Fibroblast of mammary gland (primary cell): Measurements from ENCODE around the gene DTNA.

Source experiments
- DNase-seq: peaks from one replicate; pipeline ENCODE4 v3.0.0-alpha.2; 2010; ENCODE audit warnings: low read depth
- H3K4me3 ChIP-seq: 2 replicates; pipeline ENCODE4 v1.5.1; 2011; ENCODE audit warnings: low read depth, mild to moderate bottlenecking, low read length, moderate library complexity; ENCODE audit not compliant: control insufficient read depth
- TF ChIP-seq, protein P1 (sequence below): conservative IDR thresholded peaks from 2 replicates; pipeline ENCODE4 v1.5.1; 2011; ENCODE audit warnings: low read depth, low read length, inconsistent platforms; ENCODE audit not compliant: control insufficient read depth, insufficient read depth

The DTNA gene

DNA sequence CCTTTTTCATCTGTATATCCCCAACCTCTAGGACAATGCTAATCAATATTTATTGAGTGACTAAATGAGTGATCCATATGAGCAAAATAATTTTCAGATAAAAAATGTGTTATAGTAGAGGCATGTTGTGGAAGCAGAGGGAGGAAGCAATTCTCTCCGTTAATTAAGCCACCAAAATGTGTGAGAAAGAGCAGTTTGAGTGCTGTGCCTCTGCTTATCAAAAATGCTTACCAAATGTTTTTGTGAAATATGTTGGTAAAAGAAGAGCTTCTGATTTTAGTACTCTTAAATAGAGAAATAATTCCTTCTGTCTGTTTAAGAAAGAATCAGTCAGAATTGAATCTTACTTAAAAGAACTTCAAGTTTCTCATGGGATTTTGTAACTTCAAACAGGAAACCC, 90.3 kb downstream of the DTNA start:
- TF ChIP-seq, protein P1, sequence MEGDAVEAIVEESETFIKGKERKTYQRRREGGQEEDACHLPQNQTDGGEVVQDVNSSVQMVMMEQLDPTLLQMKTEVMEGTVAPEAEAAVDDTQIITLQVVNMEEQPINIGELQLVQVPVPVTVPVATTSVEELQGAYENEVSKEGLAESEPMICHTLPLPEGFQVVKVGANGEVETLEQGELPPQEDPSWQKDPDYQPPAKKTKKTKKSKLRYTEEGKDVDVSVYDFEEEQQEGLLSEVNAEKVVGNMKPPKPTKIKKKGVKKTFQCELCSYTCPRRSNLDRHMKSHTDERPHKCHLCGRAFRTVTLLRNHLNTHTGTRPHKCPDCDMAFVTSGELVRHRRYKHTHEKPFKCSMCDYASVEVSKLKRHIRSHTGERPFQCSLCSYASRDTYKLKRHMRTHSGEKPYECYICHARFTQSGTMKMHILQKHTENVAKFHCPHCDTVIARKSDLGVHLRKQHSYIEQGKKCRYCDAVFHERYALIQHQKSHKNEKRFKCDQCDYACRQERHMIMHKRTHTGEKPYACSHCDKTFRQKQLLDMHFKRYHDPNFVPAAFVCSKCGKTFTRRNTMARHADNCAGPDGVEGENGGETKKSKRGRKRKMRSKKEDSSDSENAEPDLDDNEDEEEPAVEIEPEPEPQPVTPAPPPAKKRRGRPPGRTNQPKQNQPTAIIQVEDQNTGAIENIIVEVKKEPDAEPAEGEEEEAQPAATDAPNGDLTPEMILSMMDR: no peak
- DNase-seq: no peak
- H3K4me3 ChIP-seq: no peak overlapping the region

DNA sequence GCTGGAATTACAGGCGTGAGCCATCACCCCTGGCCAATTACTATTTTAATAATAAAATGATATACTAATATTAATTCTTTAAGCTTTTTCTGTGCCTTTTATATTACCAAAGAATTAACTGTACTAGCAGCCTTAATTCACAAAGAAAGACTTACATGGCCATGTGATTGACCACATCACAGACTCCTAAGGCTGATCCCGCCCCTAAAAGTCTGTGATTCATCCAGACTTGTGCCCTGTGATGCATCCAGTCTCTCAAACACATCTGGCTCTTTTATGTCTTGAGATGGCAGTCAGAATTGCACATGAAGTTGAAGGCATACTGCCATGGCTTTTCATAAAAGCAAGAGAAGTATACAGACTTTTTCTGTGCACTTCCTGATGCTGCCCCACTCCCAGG, 91.7 kb downstream of the DTNA start:
- TF ChIP-seq, protein P1: no peak
- H3K4me3 ChIP-seq: no peak overlapping the region
- peak; percentile 90 for DNase-seq

DNA sequence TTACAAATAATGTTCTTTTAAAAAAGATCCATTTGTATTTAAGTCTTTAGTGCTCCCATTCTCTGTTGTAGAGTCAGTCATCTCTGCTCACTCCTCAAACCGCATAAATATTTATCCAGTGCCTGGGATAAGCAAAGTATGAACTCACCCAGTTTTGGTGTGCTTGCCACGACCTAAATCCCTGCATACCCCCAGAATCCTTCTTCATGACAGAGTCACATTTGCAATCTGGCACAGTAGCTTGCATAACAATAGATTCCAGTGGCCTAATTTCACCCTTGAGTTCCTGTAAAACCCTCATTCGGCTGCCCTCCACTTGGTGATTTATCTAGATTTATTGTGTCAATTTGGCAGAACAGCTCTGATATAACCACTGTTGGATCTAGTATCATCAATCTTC, 92.9 kb downstream of the DTNA start:
- DNase-seq: peak; percentile 19
- TF ChIP-seq, protein P1: no peak

DNA sequence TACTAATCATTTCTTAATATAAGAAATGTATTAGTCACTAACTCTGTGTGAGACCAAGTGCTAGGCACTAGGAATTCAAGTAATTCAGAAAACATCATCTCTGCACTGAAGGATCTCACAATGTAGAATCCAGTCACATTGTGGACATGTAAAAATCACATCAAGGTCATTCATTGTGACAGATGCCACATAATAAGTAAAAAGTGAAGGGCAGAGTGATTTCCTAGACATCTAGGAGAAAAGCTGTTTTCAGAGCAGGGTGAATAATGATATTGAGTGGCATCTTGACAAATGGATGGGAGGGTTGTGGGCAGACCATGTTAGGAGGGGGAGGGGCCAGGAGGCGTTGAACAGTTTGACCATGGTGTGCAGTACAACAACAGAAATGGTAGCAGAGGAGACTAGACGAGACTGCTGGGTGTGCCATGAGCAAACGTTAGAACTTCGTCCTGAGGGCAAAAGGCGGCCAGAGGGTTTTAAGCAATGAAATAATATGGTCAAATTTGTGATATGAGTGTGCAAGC, 93.8 kb downstream of the DTNA start:
- TF ChIP-seq, protein P1: no peak
- no peak for DNase-seq
- H3K4me3 ChIP-seq: no peak overlapping the region

More for the DNA sequence above, 92.9 kb downstream of the DTNA start:
- no peak overlapping the region for H3K4me3 ChIP-seq

DNA sequence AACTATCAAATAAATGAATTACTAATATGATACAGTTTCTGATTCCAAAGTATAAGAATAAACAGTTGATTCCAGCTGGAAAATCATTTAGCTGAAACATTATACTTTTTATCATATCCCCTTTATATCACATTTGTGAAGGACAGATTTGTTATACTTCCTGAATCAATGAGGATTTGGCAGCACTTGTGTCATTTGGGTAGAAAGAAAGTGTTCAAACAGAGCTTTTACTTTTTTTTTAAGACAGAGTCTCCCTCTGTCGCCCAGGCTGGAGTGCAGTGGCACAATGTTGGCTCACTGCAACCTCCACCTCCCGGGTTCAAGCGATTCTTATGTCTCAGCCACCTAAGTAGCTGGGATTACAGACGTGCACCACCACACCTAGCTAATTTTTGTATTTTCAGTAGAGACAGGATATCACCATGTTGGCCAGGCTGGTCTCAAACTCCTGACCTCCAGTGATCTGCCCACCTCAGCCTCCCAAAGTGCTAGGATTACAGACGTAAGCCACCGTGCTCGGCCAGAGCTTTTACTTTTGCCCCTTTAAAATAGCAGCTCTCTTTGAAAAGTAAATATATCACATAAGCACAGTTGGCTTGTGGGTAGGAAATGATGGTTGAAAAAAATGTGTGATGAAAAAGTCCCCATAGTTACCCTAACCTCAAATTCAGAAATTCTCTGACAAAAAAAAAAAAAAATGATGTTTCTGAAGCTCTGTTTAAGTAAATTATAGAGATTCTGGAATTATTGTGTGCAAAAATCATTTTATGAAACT, 95.2 kb downstream of the DTNA start:
- H3K4me3 ChIP-seq: no peak overlapping the region
- no peak for DNase-seq
- TF ChIP-seq, protein P1: no peak

DNA sequence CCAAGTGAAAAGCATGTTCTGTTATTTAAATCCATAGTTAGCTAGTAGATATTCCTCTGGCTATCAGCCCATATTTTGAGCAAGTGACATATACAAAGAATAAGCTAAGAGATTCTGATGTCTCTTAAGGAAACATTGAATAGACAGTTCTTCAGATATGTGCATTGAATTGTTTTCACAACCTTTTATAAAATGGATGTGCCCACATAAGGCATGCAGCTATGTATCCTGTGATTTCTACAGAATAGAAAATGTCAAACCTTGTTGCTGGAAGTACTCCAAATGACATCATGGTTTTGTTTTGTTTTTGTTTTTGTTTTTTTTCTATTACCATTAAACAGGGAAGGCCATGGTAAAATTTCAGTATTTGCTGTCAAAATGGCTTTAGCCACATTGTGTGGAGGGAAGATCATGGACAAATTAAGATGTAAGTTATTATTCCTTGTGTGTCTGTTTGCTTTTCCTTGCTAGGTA, 95.8 kb downstream of the DTNA start:
- H3K4me3 ChIP-seq: no peak overlapping the region
- DNase-seq: no peak
- TF ChIP-seq, protein P1: no peak
